Activated naive CD4-positive, alpha-beta T cell (primary cell): ENCODE measurements around the gene GNPAT.

Experiments
- DNase-seq, 4 experiments: peaks; one replicate each; lab custom pipeline; 2025; lab: John Stamatoyannopoulos, UW

The GNPAT gene

DNA sequence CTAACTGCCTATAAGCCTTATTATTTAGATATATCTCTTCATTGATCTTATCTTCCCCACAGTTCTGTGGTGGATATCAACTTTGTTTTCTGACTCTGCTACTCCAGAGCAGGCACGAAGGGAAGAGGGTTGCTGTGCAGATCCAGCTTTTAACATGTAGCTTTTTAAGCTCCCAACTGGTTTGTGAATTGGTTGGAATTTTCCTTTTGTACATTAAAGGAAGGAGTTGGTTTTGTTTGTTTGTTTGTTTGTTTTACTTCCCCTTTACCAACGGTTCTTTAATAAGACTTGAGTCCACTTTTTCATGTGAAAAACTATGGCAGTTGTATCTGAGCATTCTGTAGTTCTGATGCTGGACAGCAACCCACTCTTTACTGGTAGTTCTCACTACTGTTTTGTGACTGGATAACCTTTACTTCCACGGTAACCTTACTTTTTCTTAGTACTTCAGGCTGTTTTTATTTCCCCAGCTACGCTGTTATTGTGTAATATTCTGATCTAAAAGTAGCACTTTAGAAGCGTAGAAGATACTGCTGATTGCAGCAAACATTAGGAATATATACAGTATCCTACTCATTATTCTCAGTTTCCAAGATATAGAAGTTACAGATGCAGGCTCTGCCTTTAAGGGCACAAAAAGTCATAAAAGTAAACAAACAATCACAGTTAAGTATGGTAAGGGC lies 1.6 kb downstream of the GNPAT start:
- no peak for DNase-seq

- no peak for DNase-seq
Observed at GRCh38 chr1:231248778-231249177, 7.8 kb downstream of the GNPAT start.

- DNase-seq, result no peak
Observed at GRCh38 chr1:231252336-231252735, 11.3 kb downstream of the GNPAT start.

DNA sequence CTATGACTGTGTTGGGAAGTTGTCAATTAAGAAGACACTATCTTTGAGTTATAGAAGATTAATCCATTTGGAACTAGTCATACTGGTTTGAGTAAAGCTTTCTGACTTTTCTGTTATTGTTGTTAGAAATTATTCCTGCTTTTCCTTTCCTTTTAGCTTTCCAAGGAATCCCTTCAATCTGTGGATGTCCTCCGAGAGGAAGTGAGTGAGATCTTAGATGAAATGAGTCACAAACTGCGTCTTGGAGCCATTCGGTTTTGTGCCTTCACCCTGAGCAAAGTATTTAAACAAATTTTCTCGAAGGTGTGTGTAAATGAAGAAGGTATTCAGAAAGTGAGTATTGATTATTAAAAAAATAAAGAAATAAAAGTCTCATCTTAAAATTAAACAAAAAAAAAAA lies 19.3 kb downstream of the GNPAT start:
- no peak for DNase-seq

DNA sequence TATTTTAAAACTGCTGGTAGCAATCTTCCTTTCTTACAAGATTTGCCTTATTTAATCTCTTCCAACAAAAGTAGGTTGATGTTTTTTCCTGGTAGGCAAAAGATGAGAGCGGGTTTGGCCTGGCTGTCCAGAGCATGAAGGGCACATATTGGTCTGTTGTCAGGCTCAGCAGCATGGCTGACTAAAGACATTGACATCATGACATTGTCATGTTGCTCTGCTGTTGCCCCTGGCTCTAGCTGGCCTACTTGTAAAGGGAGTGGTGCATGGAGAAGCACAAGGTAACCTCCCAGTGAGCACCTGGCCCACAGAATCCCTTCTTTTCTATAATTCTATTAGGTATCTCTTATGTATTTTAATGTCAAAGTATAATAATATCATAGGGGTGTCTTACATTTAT lies 23.6 kb downstream of the GNPAT start:
- no peak for DNase-seq

- DNase-seq, result no peak
Observed at GRCh38 chr1:231265379-231265778, 24.4 kb downstream of the GNPAT start.

GRCh38 chr1:231266811-231267322 lies 25.9 kb downstream of the GNPAT start:
- DNase-seq, result no peak

DNA sequence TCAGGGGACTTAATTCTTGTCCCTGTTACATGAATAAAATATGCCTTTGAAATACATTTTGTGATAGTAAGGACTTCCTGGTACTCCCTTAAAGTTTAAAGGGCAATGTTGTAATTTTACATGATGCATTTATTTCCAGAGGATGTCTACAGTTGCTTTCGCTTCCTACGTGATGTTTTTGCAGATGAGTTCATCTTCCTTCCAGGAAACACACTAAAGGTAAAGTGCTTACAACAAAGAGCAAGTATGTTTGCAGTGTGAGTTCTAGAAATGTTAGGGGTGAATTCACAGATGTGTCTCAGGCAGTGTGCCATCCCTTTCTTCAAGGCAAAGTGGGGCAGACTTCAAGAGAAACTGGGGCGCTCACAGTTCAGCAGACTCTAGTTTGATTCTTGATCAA lies 31.2 kb downstream of the GNPAT start:
- DNase-seq, result no peak

GRCh38 chr1:231272880-231273279 lies 31.9 kb downstream of the GNPAT start:
- DNase-seq, result no peak

DNA sequence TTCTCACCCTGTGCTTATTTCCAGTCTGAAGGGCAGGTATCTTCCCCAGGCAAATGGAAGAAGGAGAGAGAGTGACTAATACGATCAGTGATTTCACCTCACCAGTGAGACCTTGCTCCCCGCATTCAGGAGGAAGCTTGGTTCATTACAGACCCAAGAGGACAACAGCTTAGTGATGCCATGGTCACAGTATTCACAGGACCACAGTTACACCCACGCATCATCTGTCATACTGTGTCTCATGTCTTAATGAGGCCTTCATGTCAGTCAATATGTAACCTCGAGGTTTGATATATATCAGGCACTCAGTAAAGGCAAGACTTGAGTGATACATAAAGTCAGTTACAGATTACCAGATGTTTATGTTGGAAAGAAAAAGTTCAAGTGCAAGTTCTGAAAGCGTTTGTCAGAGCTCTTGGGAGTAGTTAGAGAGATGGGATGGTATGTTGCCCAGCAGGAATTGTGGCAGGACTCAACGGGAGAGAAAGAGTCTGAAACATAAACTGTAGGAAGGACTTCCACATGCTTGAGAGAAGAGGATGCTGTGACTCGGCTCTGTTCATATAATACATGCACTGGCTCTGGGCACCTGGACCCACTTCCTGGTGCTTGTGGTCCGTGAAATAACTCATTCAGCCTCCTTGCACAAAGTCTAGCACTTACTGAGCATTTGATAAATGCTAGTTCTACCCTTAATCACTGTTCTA lies 33.3 kb downstream of the GNPAT start:
- no peak for DNase-seq

- no peak for DNase-seq
Observed at GRCh38 chr1:231278100-231278790, 37.2 kb downstream of the GNPAT start.

DNA sequence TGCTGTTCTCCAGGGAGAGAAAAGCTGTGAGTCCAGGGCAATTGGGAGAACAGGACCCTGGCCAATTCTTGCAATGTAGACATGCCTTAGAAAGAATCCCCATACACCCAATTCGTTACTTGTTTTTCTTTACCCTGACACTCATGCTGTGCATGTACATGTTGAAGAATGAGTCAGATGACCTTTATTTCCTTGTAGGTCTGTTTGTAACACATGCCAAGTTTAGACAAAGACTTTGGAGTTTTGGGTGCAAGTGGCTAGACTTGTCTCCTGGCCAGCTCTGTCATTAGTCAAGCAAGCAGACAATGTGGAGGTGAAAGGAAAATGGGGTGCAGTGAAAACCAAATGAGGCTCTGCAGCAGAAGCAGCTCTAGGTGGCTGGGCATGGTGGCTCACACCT lies 38.1 kb downstream of the GNPAT start:
- no peak for DNase-seq

DNA sequence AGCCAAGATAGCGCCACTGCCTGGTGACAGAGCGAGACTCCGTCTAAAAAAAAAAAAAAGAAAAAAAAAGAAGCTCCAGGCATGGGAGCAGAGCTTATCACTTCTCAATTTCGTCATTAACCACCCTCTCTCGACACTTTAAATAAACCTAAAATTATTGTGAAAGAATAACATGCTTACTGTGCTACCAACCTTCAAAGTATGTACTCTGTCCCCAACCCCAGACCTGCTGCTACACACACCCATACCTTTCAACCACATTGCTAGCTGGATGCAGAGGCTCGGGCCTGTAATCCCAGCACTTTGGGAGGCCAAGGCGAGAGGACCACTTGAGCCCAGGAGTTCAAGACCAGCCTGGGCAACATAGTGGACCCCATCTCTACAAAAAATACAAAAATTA lies 38.7 kb downstream of the GNPAT start:
- DNase-seq, result no peak

DNA sequence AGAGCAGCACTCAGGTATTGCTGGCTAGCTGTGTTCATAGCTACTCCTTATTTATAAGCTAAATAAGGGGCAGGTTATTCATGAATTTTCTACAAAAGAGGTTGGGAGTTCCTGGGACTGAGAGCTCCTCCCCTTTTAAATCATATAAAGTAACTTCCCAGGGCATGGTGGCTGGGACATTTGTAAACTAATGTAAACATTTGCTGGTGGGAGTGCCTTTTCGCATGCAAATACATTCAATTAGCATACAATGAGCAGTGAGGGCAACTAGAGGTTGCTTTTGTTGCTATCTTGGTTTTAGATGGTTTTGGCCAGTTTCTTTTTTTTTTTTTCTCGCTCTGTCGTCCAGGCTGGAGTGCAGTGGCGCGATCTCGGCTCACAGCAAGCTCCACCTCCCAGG lies 43.4 kb downstream of the GNPAT start:
- DNase-seq, result no peak

GRCh38 chr1:231286603-231287002 lies 45.6 kb downstream of the GNPAT start:
- no peak for DNase-seq

GRCh38 chr1:231295938-231296337 lies 54.9 kb downstream of the GNPAT start:
- DNase-seq, result no peak

DNA sequence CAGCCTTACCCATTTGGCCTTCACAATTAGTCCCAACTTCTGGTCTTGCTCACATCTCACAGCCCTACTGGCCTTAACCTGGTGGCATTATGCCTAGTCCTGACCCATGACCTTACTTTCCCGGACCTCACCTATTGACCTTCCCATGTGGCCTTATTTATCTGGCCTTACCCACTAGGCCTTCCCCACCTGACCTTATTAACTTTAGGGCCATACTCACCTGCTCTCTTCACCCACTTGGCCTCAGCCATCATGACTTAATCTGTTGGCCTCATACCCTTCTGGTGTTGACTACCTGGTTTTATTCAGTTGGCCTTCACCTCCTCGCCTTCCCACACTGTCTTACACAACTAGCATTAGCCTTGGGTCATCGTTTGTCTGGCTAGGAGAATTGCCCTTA lies 61.0 kb downstream of the GNPAT start:
- DNase-seq, result no peak

GRCh38 chr1:231310391-231310934 lies 69.5 kb downstream of the GNPAT start:
- DNase-seq, result no peak

- DNase-seq, result no peak
Observed at GRCh38 chr1:231311720-231312431, 70.9 kb downstream of the GNPAT start.

DNA sequence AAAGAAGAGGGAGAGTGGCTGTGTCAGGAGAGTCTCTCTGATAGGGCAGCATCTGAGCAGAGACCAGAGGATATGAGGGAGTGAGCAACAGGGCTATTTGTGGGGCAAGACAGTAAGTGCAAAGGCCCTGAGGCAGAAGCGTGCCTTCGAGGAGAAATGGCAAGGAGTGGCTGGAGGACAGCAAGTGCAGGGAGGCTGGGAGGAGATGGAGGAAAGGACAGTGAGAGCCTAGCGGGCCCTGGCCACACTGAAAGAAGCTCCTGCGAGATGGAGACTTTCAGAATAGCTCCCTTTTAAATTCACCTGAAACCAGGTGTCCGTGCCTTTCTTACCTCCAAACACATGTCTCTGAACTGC lies 71.4 kb downstream of the GNPAT start:
- no peak for DNase-seq

DNA sequence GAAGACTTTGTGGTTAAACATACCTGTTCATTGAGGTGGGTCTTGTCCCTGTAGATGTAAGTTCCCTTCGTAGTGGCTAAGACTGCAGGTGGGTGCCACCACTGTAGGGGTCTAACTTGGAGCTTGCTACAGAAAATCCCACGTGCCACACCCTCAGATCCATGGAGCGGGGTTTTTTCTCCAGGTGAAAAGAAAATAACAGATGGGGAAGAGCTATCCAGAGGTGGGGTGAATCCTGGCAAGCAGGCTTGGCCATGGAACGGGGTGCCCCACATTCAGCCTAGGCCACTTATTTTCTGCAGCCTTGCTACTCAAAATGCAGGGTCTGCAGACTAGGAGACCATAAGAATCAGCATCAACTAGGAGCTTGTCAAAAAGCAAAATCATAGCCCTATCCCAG lies 72.6 kb downstream of the GNPAT start:
- no peak for DNase-seq

- DNase-seq, result peak in 3 of 4 experiments; percentile 2 to 19 (median 7)
Observed at GRCh38 chr1:231315887-231316286, 74.9 kb downstream of the GNPAT start.
